GM19455 (cell line): ENCODE results near the gene FAM89B.

Experiments
- ATAC-seq: cut with Tn5 transposase; IDR thresholded peaks from one replicate; pipeline ENCODE4 v1.9.1; 2021; ENCODE audit not compliant: unreplicated experiment

FAM89B gene

DNA sequence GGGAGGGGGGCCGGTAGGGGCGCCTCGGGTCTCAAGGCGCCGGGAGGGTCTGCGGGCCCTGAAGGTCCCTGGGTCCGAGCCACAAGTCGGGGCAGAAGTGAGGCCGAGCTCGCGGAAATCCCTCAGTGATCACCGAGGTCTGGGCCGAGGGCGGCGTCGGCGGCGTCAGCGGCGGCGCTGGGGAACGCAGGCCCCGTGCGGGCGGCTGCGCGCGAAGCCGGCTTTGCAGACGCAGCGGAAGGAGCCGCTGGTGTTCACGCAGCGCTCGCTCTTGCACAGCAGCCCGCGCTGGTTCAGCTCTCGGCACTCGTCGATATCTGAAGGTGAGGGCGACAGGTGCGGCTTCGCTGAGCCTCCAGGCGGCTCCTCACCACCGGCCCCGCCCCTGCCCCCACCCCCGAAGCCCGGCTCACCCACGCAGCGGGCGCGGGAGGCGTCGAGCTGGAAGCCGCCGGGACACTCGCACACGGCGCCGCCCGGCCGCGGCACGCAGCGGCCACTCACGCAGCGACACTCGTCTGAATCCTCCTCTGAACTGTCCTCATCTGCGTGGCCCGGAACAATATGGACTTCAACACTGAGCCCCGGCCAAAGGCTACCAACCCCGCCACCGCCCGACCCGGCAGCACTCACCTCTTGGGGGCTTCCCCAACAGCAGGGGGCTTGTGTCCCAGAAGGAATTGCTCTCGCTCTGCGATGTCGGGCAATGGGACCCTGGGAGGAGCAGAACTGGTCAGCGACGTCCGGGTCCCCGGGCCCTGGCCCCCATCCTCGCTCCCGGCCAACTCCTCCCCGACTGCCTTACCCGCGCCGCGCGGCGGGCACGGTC is 33.2 kb upstream of the FAM89B start:
- no peak for ATAC-seq

DNA sequence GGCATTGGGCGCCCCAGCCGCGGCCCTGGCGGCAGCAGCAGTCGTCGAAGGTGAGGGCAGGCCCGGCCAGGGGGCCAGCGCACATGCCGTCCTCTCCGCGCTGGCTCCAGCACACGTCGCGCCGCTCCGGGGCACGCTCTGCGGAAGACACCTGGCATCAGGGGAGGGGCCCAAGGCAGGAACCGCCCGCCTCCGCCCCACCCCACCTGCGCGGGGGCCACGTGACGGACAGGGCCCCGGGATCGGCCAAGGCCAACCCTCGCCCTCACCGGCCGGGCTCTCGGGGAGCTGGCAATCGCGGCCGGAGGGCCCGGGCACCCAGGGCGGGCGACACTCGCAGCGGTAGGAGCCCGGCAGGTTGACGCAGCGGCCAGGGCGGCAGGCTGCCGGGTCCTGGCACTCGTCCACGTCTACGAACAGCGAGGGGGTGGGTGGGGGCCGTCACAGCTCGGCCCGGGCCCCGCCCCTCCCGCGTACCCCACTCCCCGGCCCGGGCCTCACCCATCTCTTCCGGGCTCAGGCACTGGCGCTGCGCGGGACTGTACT is 32.5 kb upstream of the FAM89B start:
- peak; percentile 54 for ATAC-seq

GRCh38 chr11:65540290-65541092 is 31.8 kb upstream of the FAM89B start:
- peak; percentile 65 for ATAC-seq

DNA sequence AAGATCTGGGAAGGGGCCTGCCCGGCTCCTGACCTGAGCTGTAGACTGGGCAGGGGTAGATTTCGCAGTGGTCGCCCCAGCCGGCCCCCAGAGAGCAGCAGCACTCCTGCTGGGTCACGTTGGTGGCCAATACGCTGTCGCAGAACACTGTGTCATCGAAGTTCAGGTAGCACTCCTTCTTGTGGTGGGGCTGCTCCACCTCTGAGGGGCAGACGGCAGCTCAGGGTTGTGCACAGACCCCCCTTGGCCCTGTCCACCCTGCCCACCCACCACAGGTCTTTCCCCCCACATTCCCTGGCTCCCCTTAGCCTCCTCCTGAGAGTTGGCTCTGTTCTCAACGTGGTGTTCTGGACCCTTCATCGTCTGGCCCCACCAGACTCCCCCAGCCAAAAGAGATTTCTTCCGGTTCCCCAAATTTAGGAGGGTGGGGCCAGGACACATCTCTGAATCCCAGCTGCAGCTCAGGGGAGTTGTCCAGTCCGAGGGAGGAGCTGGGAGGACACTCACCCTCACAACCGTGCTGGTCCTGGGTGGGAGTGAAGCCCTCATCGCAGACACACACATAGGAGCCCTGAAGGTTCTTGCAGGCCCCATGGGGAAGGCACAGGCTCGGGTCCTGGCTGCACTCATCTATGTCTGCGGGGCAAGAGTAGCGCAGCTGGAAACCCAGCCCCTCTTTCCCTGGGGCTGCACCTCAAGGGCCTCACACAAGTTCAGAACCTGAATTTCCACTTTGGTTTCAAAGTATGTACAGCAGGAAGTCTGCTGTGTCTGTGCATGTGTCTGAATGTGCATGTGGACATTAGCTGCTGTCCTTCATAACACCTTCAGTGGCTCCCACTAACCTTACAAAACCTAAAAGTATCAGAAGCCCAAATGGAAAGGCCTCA is 31.0 kb upstream of the FAM89B start:
- no peak for ATAC-seq

- ATAC-seq, result no peak
These were observed 29.5 kb upstream of the FAM89B start for GRCh38 chr11:65542738-65543390.

GRCh38 chr11:65545853-65546216 is 26.5 kb upstream of the FAM89B start:
- no peak for ATAC-seq

DNA sequence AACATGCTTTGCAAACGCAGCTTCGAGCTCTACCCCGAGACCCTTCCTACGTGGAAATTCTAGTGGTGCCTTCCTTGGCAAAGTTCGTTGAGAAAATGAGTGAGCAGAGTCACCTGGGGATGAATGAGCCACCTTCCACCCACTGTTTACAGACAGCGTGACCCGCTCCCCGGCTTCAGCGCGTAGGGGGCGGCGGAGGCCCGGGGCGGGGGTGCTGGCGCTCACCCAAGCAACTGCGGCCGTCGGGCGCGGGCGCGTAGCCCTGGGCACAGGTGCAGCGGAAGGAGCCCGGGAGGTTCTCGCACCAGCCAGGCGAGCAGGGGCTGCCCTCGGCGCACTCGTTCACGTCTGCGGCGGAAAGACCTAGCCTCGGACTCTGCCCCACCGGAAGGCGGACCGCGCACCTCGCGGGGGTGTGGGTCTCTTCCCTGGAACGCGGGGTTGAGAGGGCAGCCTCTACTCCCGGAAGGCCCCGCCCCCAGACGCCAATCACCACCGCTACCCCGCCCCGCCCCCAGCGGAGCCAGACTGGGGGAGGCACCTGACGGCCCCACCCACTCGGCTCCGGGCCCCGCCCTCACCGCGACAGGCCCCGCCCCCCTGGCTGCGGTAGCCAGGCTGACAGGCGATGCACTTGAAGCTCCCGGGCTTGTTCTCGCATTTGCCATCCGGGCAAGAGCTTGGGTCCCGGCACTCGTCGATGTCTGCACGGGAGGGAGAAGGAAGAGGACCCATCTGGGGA is 25.9 kb upstream of the FAM89B start:
- peak; percentile 61 for ATAC-seq

GRCh38 chr11:65547446-65548125 is 24.8 kb upstream of the FAM89B start:
- ATAC-seq, result no peak

DNA sequence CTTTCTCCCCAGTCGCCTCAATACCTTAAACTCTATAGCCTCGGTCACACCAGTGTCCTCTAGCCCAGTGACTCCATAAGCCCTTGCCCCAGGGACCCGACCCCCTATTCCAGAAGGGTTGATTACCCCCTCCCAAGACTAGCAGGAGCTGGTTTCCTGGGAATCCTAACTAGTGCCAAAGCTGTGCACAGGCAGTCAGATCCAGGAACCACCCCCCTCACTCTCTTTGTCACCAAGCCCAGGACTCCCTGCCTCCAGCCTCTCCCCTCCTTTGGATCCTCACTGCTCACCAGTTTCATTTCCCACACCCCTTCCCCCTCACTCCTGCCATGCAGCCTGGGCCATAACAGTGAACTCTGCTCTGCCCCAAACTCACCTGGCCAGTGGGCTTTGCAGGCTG is 23.9 kb upstream of the FAM89B start:
- no peak for ATAC-seq

GRCh38 chr11:65549096-65549495 is 23.2 kb upstream of the FAM89B start:
- no peak for ATAC-seq

- no peak for ATAC-seq
These were observed 20.6 kb upstream of the FAM89B start for GRCh38 chr11:65551572-65552387.

GRCh38 chr11:65552388-65552951 is 19.9 kb upstream of the FAM89B start:
- ATAC-seq, result no peak

DNA sequence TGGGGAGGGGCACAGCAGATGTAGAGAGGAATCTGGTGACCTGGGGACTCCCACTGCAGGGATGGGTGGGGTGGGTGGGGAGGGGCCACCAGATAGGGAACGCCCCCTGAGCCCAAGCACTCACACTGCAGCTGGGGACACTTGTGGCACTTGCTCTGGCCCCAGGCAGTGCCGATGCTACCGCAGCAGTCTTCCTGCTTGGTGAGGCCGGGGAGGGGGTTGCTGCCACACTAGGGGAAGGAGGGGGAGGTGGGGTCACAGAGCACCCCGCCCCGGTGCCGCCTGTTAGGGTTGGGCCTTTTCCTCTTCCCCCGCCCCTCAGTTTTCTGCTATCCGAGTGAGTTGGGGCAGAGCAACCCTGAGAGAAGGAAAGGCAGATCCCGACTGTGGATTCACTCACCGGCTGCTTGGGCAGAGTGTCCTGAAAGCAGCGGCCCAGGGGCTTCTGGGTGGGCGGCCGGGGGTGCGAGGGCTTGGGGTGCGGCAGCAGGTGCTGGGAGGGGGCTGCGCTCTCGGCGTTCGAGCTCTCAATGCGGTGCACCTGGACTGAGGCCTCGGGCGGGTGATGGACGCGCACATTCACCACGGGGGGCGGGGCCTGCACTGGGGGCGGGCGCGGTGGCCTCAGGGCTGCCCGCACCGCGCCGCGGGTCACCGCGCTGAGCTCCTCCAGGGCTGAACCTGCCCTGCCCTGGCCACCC is 18.9 kb upstream of the FAM89B start:
- no peak for ATAC-seq

GRCh38 chr11:65554057-65554818 is 18.1 kb upstream of the FAM89B start:
- ATAC-seq, result no peak

DNA sequence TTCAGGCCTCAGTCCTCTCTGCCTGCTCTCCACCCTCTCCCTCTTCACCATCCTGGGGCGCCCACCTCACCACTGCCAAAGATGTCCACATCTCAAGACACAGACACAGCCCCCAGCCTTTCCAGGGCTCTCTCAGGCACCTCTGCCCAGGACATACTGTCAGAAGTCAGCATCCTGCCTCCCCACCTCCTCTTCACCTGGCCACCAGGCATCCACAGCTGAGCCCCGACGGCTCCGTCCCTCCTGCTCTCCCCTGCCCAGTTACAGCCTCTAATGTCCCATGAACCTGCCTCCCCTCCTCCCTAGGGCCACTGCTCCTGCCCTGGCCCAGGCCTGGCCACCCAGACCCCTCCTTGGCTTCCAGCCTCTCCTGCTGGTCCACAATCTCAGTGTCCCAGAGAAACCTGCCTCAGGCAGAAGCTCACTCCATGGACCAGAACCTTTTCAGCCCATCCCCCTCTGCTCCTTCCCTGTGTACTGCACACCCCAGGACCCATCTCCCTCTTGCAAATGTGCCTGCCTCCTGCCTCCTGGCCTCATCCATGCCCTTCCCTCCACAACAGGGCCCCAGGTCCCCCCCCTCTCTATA is 17.4 kb upstream of the FAM89B start:
- no peak for ATAC-seq

GRCh38 chr11:65555693-65556231 is 16.6 kb upstream of the FAM89B start:
- ATAC-seq, result no peak
